ENCODE data around the gene TMEM267. TPM values are rescaled to one million over a fixed set of nuclear protein-coding genes. Genes with fewer than 3 reads are reported as not detected.
"Not testable (repeated sequence)": the region's sequence is repeated elsewhere in the genome, so short reads cannot be mapped to it uniquely, and the experiment has no call there.

Gene TMEM267, protein sequence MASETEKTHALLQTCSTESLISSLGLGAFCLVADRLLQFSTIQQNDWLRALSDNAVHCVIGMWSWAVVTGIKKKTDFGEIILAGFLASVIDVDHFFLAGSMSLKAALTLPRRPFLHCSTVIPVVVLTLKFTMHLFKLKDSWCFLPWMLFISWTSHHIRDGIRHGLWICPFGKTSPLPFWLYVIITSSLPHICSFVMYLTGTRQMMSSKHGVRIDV
- 9.9 TPM for total RNA-seq (ENCODE audit: insufficient read depth, low replicate concordance)

GRCh38 chr5:43483298-43484105 is at the start of gene TMEM267:
Gene TMEM267 (minus strand): TSS chr5:43483865. CDS start chr5:43453969, 29,896 bp downstream.
- peak; percentile 98 for DNase-seq (ENCODE audit: low spot score)

GRCh38 chr5:43530648-43531047 is 47.0 kb upstream of the TMEM267 start:
- DNase-seq (ENCODE audit: low spot score): no peak

DNA sequence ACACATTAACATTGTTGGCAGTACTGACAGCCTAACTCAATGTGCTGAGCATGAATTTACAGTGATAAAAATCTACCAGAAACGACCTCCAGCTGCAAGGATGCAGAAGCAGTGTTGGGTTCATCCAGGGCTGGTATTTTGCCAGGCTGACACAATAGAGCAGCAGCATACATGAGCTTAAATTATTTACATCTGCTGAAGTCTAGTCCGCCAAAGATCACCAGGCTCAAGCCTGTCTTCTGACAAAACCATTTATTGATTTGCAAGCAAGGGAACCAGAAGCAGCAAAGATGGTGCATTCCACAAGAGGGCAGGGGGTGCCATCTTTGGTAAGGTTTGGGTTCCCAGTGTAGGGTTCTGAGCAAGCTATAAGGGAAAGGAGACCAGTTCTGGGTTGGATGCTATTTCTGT is 40.0 kb upstream of the TMEM267 start:
- no peak for DNase-seq (ENCODE audit: low spot score)

DNA sequence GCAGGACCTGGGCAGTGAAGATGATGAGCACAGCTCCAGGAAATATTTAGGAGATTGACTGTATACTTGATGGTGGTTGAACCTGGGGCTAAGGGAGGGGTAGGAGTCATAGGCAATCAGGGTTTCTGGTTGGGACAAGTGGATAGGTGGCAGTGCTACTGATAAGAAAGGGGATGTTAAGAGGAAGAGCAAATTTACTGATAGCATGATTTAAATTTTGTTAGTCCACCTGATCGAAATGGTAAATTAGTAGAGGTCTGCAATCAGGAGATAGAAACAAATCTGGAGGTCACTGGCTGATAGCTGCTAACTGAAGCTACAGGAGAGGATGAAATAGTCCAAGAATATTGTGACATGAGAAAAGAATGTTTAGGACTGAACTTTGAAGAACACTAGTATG is 37.0 kb upstream of the TMEM267 start:
- no peak for DNase-seq (ENCODE audit: low spot score)

GRCh38 chr5:43515678-43516048 is 32.0 kb upstream of the TMEM267 start:
- DNase-seq (ENCODE audit: low spot score): no peak

GRCh38 chr5:43514816-43515677 is 31.4 kb upstream of the TMEM267 start, which contains the start of gene C5orf34:
Gene C5orf34 (minus strand): TSS chr5:43515148. CDS start chr5:43509339, 5,809 bp downstream.
- peak; percentile 99 for DNase-seq (ENCODE audit: low spot score)

GRCh38 chr5:43514471-43514815 is 30.8 kb upstream of the TMEM267 start:
- DNase-seq (ENCODE audit: low spot score): no peak

GRCh38 chr5:43514025-43514424 is 30.4 kb upstream of the TMEM267 start:
- DNase-seq (ENCODE audit: low spot score): no peak

GRCh38 chr5:43511062-43511461 is 27.4 kb upstream of the TMEM267 start:
- not testable (repeated sequence) for DNase-seq (ENCODE audit: low spot score)

GRCh38 chr5:43498581-43498980 is 14.9 kb upstream of the TMEM267 start:
- DNase-seq (ENCODE audit: low spot score): no peak

DNA sequence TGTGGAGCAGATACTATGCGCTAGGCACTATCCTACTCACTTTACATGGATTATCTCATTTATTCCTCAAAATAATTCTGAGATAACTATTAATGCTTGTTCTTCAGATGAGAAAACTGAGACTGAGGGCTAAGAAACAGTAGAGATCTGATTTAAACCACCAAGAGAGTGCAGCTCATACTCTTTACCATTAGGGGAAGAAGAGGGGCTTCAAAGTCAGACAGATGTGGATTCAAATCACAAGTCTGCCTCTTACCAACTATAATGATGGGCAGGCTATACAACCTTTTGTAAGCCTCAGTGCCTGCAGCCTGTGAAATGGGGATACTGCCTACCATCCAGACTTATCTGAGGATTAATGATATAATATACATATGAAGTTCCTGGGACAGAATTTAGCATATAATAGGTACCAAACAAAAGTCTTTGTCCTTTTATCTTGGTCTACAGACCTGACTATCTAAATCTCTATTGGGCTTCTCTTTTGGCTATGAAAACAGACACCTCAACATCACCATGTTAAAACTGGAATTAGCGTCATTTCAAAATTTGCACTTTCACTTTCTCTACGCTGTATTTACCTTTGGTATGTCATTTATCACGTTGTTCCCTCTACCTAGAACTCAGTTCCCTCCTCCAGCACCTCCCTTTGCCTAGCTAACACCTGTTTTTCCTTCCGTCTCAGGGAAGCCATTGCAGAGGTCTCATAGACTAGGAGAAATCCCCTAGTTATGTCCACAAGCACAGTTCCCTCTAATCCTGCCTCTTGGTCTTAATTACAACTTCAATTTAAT is 13.8 kb upstream of the TMEM267 start:
- no peak for DNase-seq (ENCODE audit: low spot score)

GRCh38 chr5:43491326-43491725 is 7.7 kb upstream of the TMEM267 start:
- DNase-seq (ENCODE audit: low spot score): no peak

GRCh38 chr5:43486353-43486752 is 2.7 kb upstream of the TMEM267 start:
- DNase-seq (ENCODE audit: low spot score): no peak

DNA sequence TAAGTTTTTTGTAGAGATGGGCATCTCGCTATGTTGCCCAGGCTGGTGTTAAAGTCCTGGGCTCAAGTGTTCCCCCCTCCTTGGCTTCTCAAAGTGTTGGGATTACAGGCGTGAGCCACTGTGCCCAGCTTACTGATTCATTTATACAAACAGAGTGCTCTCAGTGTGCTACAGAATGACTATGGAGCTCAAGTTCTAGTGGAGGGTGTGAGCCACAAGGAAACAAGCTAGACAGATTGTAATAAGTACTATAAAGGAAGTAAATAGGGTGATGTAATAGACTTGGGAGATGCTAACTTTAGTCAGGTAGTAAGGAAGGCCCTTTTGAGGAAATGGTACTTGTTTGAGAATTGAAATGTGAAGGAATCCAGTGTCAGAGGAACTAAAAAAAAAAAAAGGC is 1.7 kb upstream of the TMEM267 start:
- no peak for DNase-seq (ENCODE audit: low spot score)

DNA sequence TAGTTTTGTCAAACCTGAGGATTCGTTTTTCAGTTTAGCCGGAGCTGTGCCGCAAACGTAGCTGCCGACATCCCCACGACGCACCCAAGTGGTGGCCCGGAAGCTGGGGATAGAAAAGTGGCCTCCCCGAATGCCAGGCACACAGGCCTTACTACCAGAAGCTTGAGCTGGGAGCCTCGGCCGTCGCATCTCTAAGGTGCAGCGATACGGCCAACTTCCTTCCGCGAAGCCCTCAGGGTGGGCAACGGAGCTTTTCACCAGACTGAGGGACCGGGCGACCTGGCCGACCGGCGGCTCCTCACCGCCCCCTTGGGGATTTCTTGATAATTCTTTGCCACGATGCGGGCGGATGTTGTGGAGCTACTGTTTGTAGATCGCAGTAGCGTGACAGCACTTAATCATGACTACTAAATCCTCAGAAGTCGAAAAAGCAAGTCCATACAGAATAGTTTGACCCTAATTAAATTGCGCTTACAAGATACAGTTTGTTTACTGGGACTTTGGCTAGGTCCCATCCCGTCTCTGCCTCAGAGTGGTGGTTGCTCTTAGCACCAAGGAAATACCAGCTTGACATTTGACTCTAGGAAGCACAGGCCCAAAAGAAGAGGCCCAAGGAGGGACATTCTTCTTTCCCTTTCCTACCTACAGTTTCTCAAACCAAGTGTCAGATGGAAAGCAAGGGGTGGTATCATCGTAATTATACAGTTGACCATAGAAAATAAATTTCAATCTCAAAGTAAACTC is 613 bp upstream of the TMEM267 start:
- peak; percentile 89 for DNase-seq (ENCODE audit: low spot score)

GRCh38 chr5:43482490-43483297 is 971 bp downstream of the TMEM267 start:
- peak; percentile 12 for DNase-seq (ENCODE audit: low spot score)

GRCh38 chr5:43469671-43470391 is 13.8 kb downstream of the TMEM267 start:
- DNase-seq (ENCODE audit: low spot score): no peak

DNA sequence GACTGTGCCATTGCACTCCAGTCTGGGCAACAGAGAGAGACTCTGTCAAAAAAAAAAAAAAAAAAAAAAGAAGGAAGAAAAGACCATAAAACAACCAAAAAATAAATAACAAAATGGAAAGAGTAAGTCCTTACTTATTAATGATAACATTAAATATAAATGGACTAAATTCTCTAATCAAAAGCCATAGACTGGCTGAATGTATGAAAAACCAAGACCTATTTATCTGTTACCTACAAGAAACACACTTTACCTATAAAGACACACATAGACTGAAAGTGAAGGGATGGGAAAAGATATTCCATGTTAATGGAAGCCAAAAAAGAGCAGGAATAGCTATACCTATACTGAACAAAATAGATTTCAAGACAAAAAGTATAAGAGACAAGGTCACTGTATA is 16.6 kb downstream of the TMEM267 start:
- DNase-seq (ENCODE audit: low spot score): no peak

DNA sequence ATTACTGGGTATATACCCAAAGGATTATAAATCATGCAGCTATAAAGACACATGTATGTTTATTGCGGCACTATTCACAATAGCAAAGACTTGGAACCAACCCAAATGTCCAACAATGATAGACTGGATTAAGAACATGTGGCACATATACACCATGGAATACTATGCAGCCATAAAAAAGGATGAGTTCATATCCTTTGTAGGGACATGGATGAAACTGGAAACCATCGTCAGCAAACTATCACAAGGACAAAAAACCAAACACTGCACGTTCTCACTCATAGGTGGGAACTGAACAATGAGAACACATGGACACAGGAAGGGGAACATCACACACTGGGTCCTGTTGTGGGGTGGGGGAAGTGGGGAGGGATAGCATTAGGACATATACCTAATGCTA is 18.2 kb downstream of the TMEM267 start:
- DNase-seq (ENCODE audit: low spot score): not testable (repeated sequence)

Measured in umbilical cord (tissue), 2 donors.